Right renal pelvis (tissue), 4 donors: ENCODE data around the gene PHYKPL. TPM values are rescaled to one million over a fixed set of nuclear protein-coding genes. Genes with fewer than 3 reads are reported as not detected.

Experiments used
- DNase-seq, 4 donors: peaks; one replicate each; pipeline ENCODE4 v3.0.0-alpha.2; 2013; ENCODE audit warnings: low read depth in 4 of 4, low spot score in 3 of 4, missing footprints in 1 of 4
- polyA plus RNA-seq, 4 donors: library from polyadenylated mRNA; unstranded; fragments of 120-200 nt; gene quantifications; one replicate each; pipeline ENCODE4 v1.2.1, GENCODE V29; 2013; ENCODE audit not compliant: insufficient read length in 4 of 4

The PHYKPL gene
- polyA plus RNA-seq = 10 to 100 TPM; 62.8 to 78.4 (median 67.7) TPM

- DNase-seq = peak in 3 of 4 donors; percentile 23 to 63 (median 43)
These were observed at the start of gene PHYKPL for GRCh38 chr5:178232124-178232919. Gene PHYKPL, minus strand, starts transcription at chr5:178232802. Its CDS starts 252 bp downstream, at chr5:178232550.

GRCh38 chr5:178282391-178282790 lies 49.8 kb upstream of the PHYKPL start:
- DNase-seq = no peak

- DNase-seq = no peak
These were observed 48.7 kb upstream of the PHYKPL start for GRCh38 chr5:178281331-178281730.

- no peak for DNase-seq
These were observed 48.0 kb upstream of the PHYKPL start for GRCh38 chr5:178280631-178281030.

GRCh38 chr5:178279723-178280438 lies 47.3 kb upstream of the PHYKPL start:
- DNase-seq = peak; percentile 63 to 79 (median 72)

- no peak for DNase-seq
These were observed 46.6 kb upstream of the PHYKPL start for GRCh38 chr5:178279026-178279722.

- no peak for DNase-seq
These were observed 45.9 kb upstream of the PHYKPL start for GRCh38 chr5:178278358-178279023.

GRCh38 chr5:178277866-178278265 lies 45.3 kb upstream of the PHYKPL start:
- no peak for DNase-seq

GRCh38 chr5:178277346-178277745 lies 44.7 kb upstream of the PHYKPL start:
- no peak for DNase-seq

- no peak for DNase-seq
These were observed 42.4 kb upstream of the PHYKPL start for GRCh38 chr5:178274781-178275537.

GRCh38 chr5:178273665-178274541 lies 41.3 kb upstream of the PHYKPL start:
- DNase-seq = no peak

GRCh38 chr5:178273041-178273440 lies 40.4 kb upstream of the PHYKPL start:
- no peak for DNase-seq

- DNase-seq = no peak
These were observed 40.0 kb upstream of the PHYKPL start for GRCh38 chr5:178272591-178272990.

GRCh38 chr5:178271726-178272479 lies 39.3 kb upstream of the PHYKPL start:
- no peak for DNase-seq

GRCh38 chr5:178271231-178271630 lies 38.6 kb upstream of the PHYKPL start:
- DNase-seq = no peak

GRCh38 chr5:178269499-178269898 lies 36.9 kb upstream of the PHYKPL start:
- no peak for DNase-seq

GRCh38 chr5:178267876-178268275 lies 35.3 kb upstream of the PHYKPL start:
- DNase-seq = no peak

GRCh38 chr5:178267245-178267644 lies 34.6 kb upstream of the PHYKPL start:
- DNase-seq = no peak
